ENCODE measurements around the gene COX7A2.
A peak's percentile ranks its signal among the peaks of the same experiment; 100 is the strongest.

The COX7A2 gene, protein sequence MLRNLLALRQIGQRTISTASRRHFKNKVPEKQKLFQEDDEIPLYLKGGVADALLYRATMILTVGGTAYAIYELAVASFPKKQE

DNA sequence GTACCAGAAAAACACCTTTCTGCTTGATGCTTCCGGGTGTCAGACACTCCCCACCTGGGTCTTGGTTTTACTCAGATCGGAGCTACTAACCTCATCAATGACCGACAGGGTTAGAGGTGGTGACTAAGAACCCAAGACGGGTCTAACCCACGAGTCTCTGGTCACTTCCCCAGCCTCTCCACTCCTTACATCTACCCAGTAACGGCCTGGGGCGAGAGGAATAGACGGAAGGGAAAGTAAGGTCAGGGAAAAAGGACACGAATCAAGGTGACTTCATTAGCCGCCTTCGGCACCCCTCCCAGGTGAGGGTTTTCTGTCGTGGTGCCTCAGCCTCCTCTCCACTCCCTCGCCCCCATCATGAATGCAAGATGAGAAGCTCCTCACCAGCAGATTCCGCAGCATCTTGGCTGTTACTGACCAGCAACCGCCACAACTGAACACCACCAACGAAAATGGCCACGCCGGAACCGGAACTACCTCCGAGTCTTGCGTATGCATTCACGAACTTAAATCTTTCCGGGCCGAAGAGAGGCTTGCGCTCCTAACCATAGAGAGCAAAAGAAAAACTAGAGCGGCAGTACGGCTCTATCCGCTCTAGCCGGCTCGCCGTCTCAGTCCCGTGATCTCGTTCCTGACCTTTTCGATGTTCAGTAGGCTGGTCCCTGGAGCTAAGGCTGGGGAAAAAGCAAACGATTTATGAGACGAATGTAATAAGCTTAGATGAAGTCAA is at the start of gene COX7A2:
TSS of gene COX7A2 (minus strand) at position 469 of the 730 bp plus-strand sequence. CDS start at position 402, 67 bp downstream.
- TF ChIP-seq, protein P1, sequence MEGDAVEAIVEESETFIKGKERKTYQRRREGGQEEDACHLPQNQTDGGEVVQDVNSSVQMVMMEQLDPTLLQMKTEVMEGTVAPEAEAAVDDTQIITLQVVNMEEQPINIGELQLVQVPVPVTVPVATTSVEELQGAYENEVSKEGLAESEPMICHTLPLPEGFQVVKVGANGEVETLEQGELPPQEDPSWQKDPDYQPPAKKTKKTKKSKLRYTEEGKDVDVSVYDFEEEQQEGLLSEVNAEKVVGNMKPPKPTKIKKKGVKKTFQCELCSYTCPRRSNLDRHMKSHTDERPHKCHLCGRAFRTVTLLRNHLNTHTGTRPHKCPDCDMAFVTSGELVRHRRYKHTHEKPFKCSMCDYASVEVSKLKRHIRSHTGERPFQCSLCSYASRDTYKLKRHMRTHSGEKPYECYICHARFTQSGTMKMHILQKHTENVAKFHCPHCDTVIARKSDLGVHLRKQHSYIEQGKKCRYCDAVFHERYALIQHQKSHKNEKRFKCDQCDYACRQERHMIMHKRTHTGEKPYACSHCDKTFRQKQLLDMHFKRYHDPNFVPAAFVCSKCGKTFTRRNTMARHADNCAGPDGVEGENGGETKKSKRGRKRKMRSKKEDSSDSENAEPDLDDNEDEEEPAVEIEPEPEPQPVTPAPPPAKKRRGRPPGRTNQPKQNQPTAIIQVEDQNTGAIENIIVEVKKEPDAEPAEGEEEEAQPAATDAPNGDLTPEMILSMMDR (IDR thresholded peaks at IDR 0.05; ENCODE audit: low read depth, low read length): no peak
- DNase-seq: peak; percentile 92
- Histone ChIP-seq H3K4me3 (ENCODE audit: low read depth, low read length) (peak within 1 kb of the TSS; percentile 86), H3K9me3 (ENCODE audit: severe bottlenecking) (no peaks in the 10 kb centered on the region), H3K36me3 (peaks cover 20% of the 10 kb centered on the region), H3K27me3 (ENCODE audit: insufficient read depth, low read depth, severe bottlenecking) (no peaks in the 10 kb centered on the region), H3K27ac (peak within 1 kb of the TSS; percentile 80)

DNA sequence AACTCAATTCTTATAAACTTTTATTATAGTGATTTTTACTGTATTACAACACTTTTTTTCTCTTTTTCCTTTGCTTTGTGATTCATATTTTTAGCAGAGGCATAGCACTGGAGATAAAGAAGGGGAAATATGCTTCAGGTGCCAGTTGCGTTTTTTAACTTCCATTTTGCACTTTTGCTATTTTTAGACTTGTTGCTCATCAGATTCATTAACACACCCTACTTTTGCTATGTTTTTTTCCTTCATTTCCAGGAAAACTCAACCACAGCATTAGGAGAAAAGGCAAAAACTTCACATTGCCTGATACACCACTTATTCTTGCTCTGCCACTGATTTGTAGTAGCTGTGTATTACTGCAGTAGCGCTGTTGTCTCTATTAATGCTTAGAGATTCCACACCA is 49.0 kb upstream of the COX7A2 start:
- TF ChIP-seq, protein P1 (IDR thresholded peaks at IDR 0.05; ENCODE audit: low read depth, low read length): no peak
- no peak for DNase-seq
- no peaks in the 10 kb centered on the region for H3K9me3 ChIP-seq (ENCODE audit: severe bottlenecking)
- no peak overlapping the region for H3K4me3 ChIP-seq (ENCODE audit: low read depth, low read length)
- no peaks in the 10 kb centered on the region for H3K27me3 ChIP-seq (ENCODE audit: insufficient read depth, low read depth, severe bottlenecking)
- H3K27ac ChIP-seq: no peak overlapping the region
- no peaks in the 10 kb centered on the region for H3K36me3 ChIP-seq

DNA sequence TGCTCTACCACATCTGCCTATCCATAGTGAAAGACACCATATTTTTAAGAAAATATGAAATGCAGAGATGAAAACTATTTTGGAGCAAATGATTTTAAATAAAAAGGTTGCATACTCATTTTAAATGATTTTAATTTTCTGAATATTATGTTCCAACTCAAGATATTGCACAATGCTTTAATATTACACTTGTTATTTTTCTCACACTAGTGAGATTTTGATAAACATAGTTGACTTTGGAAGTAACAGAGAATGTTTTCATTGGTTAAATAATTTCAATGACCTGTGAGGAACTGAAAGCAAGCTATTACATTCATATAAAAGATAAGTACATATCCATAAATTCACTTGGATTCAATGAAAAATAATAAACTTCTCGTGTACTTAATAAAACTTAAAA is 48.1 kb upstream of the COX7A2 start:
- Histone ChIP-seq H3K4me3 (ENCODE audit: low read depth, low read length) (no peak overlapping the region), H3K36me3 (no peaks in the 10 kb centered on the region), H3K27ac (no peak overlapping the region), H3K9me3 (ENCODE audit: severe bottlenecking) (no peaks in the 10 kb centered on the region), H3K27me3 (ENCODE audit: insufficient read depth, low read depth, severe bottlenecking) (no peaks in the 10 kb centered on the region)
- TF ChIP-seq, protein P1 (IDR thresholded peaks at IDR 0.05; ENCODE audit: low read depth, low read length): no peak
- no peak for DNase-seq

DNA sequence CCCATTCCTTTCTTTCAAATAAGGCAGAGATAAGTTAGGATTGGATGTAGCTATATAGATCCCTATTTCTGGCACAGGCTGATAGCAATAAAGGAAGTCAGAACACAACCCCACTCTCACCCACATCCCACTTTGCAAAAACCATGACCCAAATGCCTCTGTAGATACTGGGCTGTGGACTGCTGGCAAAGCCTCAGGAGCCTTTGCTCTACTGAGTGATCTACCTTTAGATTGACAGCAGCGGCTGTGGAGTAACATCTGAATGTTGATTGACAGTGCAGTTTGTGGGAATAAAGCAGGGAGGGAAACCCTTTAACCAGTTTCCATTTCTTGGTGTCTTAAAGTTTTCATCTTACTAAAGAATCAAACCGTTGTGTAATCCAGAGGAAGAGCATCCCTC is 47.7 kb upstream of the COX7A2 start:
- TF ChIP-seq, protein P1 (IDR thresholded peaks at IDR 0.05; ENCODE audit: low read depth, low read length): no peak
- Histone ChIP-seq H3K36me3 (no peaks in the 10 kb centered on the region), H3K27me3 (ENCODE audit: insufficient read depth, low read depth, severe bottlenecking) (no peaks in the 10 kb centered on the region), H3K9me3 (ENCODE audit: severe bottlenecking) (no peaks in the 10 kb centered on the region), H3K4me3 (ENCODE audit: low read depth, low read length) (no peak overlapping the region), H3K27ac (no peak overlapping the region)
- DNase-seq: no peak

DNA sequence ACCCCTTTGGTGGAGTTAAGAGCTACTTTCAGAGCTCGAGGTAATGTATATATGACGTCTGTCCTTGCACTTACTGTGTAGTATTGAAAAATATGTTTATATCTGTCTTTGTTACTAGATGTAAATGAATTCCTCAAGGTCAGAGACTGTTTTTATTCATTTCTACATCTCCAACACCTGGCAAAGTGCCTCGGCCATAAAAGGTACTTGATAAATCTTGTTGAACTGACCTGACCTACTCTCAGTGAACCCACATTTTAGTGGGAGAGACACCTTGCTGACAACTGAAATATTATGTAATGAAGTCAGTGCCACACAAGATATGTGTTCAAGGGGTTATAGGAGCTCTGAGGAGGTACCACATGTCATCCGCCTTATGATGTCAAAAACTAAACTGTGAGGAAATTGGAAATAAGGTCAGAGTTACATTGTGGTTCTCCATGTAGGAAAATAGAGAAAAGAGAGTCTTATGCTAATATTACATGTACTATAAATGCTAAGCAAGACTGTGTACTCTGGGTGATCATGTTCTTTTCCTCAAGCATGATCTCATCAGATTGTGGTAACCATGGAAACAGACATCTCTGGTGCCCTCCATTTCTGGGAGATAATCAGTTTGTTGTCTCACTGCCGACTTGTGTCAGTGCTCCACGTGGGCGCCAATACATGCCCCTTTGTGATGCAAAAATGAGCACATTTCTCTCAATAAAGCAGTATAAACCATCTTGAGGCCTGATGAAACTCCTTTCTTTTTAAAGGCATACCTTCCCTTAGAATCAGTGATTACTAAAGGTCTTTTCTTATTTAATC is 46.7 kb upstream of the COX7A2 start:
- H3K27me3 ChIP-seq (ENCODE audit: insufficient read depth, low read depth, severe bottlenecking): no peaks in the 10 kb centered on the region
- no peak overlapping the region for H3K4me3 ChIP-seq (ENCODE audit: low read depth, low read length)
- no peaks in the 10 kb centered on the region for H3K36me3 ChIP-seq
- no peaks in the 10 kb centered on the region for H3K9me3 ChIP-seq (ENCODE audit: severe bottlenecking)
- TF ChIP-seq, protein P1 (IDR thresholded peaks at IDR 0.05; ENCODE audit: low read depth, low read length): no peak
- no peak overlapping the region; the same call in 1 of the 2 replicates for H3K27ac ChIP-seq
- DNase-seq: no peak
